Measurements from ENCODE around the gene CRB1. TPM values are rescaled to one million over a fixed set of nuclear protein-coding genes. Genes with fewer than 3 reads are reported as not detected.

Gene CRB1
- total RNA-seq, 1 donor: under 0.01 TPM

DNA sequence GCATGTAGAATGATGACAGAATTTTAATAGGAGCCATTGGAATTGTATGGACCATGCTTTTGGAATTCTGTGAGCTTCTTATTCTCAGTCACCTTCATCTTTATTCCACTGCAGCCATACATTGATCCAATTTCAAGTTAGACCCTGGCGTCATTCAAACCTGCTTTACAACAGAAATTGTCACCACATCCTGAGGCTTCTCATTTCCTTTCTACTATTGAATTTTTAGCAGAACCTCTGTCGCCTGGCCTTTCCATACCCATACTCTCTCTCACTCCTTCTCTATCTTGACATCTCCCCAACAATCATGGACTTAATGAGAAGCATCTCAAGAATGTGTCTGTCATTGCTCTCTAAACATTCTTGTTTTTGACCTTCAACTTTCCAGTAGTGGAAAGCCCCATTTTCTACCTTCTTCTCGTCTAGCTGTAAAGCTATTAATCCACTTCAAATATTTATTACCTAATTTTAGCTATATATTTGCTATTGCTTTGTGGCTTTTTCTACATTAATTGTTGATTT lies 74.1 kb downstream of the CRB1 start:
- DNase-seq (ENCODE audit: low read depth in 2 of 3, low spot score in 2 of 3): no peak

DNA sequence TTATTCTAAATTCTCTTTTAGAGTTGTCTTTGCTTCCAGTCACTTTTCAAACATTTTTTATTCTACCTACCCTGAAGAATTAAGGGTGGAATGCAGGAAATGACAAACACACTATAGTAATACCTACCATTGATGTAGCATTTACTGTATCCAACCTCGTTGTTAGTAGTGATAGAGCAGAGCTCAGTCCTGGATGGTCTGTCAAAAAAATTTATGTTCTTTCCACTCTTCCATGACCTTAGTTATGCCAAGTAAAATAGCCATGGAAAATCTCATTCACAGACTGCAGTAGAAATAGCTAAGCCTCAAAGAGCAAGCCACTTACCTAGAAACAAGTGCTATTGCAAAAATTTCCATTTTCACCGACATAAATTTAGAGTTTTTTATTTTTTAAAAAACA lies 74.6 kb downstream of the CRB1 start:
- DNase-seq (ENCODE audit: low read depth in 2 of 3, low spot score in 2 of 3): no peak

DNA sequence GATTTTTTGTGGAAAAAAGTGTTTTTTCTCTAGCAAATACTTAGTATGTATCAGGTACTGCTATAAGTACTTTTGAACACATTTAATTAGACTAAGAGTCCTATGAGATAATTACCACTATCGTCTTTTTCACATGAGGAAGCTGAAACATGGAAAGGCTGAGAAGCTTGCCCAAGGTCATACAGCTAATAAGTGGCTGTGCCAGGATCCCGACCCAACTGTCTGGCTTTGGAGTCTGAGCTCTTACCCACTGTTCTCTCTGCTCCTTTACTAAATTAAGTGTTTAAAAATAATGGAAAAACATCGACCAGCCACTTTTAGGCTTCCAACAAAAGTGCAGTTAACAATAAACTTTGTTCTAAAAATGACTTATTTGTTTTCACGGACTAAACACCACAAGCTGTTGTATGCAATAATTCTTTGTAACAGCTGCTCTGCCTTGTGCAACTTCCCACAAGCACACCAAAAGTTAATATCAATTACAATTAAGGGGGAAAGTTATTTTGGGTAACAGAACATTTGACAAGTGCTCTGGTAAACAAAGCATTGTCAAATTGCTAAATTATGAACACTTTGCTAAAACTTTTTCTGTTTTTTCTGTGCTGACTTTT lies 75.7 kb downstream of the CRB1 start:
- no peak for DNase-seq (ENCODE audit: low read depth in 2 of 3, low spot score in 2 of 3)

DNA sequence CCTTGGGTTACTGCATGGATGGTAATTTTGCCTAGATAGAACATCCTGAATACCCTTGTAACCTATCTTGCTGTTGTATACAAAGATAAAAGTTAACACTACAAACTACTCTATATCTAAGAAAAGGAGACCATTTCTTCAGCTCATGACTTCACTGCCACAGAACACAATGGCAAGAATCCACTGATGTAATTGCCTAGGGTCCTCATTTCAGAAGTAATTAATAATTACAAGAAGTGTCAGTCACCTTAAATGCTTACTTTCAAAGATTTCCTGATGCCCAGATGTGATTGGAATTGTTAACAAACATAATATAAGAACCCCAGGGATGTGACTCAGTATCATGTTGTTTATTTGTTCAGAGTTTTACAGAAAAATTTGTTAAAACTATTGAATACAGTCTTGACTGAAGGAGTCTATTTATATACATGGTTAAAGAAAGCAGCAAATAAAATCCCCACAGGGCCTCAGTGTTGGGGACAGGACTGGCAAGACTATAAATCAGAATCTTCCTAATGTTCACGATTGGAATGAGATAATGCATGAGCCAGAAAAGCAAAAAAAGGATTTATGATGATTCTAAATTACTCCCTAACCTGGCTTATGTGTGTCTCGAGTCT lies 83.9 kb downstream of the CRB1 start:
- DNase-seq (ENCODE audit: low read depth in 2 of 3, low spot score in 2 of 3): no peak

GRCh38 chr1:197355248-197355995 lies 87.4 kb downstream of the CRB1 start:
- DNase-seq (ENCODE audit: low read depth in 2 of 3, low spot score in 2 of 3): no peak

GRCh38 chr1:197356723-197357533 lies 88.9 kb downstream of the CRB1 start:
- DNase-seq (ENCODE audit: low read depth in 2 of 3, low spot score in 2 of 3): peak; percentile 3 to 56 (median 33)

DNA sequence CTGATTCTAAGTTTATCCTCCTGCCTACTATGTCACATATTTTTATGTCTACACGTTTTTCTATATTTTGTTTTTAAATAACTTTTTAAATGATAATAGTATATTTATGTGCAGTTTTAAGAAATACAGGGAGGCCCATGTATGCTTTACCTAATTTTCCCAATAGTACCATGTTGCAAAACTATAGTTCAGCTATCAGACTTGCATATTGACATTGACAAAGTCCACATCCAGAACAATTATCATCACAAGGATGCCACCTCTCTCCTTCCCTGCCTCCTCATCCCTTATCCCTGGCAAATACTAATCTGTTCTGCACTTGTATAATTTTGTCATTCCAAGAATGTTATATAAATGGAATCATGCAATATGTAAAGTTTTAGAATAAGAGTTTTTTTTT lies 90.9 kb downstream of the CRB1 start:
- no peak for DNase-seq (ENCODE audit: low read depth in 2 of 3, low spot score in 2 of 3)

- DNase-seq (ENCODE audit: low read depth in 2 of 3, low spot score in 2 of 3): no peak
Observed at GRCh38 chr1:197360068-197360467, 92.0 kb downstream of the CRB1 start.

- no peak for DNase-seq (ENCODE audit: low read depth in 2 of 3, low spot score in 2 of 3)
Observed at GRCh38 chr1:197362871-197363270, 94.8 kb downstream of the CRB1 start.

- DNase-seq (ENCODE audit: low read depth in 2 of 3, low spot score in 2 of 3): no peak
Observed at GRCh38 chr1:197363855-197364254, 95.8 kb downstream of the CRB1 start.

- DNase-seq (ENCODE audit: low read depth in 2 of 3, low spot score in 2 of 3): no peak
Observed at GRCh38 chr1:197366996-197367395, 98.9 kb downstream of the CRB1 start.

DNA sequence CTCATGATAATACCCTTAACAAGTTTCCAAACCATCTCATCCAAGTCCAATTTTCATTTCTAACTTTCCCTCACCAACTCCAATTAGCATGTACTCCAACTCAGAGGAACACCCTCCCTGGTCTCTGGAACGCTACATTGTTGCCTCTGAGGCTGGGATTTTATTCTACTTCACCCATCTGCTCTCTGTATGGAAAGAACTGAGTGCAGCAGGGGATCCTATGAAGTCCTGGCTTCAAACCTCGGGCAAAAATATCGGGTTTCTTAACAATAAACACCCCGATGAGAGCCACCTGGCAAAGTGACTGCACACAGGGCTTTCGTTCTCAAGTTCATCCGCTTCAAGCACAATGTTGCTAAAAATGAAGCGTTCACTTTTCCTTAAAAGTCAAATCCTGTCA lies 99.6 kb downstream of the CRB1 start:
- DNase-seq (ENCODE audit: low read depth in 2 of 3, low spot score in 2 of 3): no peak

GRCh38 chr1:197374428-197374827 lies 106.4 kb downstream of the CRB1 start:
- DNase-seq (ENCODE audit: low read depth in 2 of 3, low spot score in 2 of 3): no peak

DNA sequence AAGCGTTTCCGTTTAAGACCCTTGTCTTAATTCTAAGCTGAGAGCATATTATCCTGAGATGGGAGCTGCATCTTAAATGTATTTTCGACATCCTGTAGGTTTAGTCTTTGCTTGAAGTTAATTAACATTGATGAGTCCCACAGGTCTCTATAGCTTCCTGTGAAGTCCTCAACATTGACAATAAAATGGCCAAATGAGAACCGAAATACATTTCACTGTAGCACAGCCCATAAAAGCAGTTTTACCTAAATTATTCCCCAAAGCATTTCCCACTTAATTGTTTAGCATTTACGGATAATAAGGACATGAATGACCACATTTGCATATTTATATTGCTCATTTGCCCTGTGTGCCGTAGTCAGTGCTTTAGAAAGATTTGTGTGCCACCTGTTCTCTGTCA lies 116.4 kb downstream of the CRB1 start:
- DNase-seq (ENCODE audit: low read depth in 2 of 3, low spot score in 2 of 3): no peak

- no peak for DNase-seq (ENCODE audit: low read depth in 2 of 3, low spot score in 2 of 3)
Observed at GRCh38 chr1:197388801-197389200, 120.7 kb downstream of the CRB1 start.

DNA sequence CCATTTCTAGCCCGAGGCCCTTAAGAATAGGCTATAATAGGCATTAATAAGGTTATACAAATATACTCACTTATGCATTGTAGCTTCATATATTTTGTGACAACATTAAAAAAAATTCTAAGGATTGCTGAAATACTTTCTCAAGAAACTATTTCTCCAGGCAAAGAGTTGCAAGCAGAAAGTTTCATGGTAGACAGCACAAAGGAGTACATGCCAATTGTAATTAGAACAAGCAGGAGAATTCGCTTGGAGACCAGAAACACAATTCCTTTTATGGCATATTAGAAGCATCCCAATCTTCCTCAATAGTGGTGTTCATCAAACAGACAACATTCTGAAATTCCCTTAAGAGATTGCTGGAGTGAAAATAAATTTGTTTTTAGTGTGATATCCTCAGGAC lies 122.8 kb downstream of the CRB1 start:
- no peak for DNase-seq (ENCODE audit: low read depth in 2 of 3, low spot score in 2 of 3)

- DNase-seq (ENCODE audit: low read depth in 2 of 3, low spot score in 2 of 3): peak in 2 of 3 donors; percentile 17 to 64
Observed at GRCh38 chr1:197391303-197392226, 123.5 kb downstream of the CRB1 start.

- no peak for DNase-seq (ENCODE audit: low read depth in 2 of 3, low spot score in 2 of 3)
Observed at GRCh38 chr1:197392541-197392940, 124.5 kb downstream of the CRB1 start.

- peak in 1 of 3 donors; percentile 40 for DNase-seq (ENCODE audit: low read depth in 2 of 3, low spot score in 2 of 3)
Observed at GRCh38 chr1:197393105-197393504, 125.1 kb downstream of the CRB1 start.

GRCh38 chr1:197393772-197394171 lies 125.7 kb downstream of the CRB1 start:
- no peak for DNase-seq (ENCODE audit: low read depth in 2 of 3, low spot score in 2 of 3)
